Endothelial cell of umbilical vein (primary cell): ENCODE data around the gene SSX3.

ENCODE experiments used
- CTCF ChIP-seq, 2 donors: IDR thresholded peaks; 1 replicate in 1 of 2; 2 replicates in 1 of 2; pipeline ENCODE4 v1.5.1; 2011; ENCODE audit warnings: low read length in 2 of 2, mild to moderate bottlenecking in 2 of 2, moderate library complexity in 2 of 2, control low read depth in 1 of 2, inconsistent platforms in 1 of 2, low read depth in 1 of 2; ENCODE audit not compliant: insufficient read depth in 1 of 2; ENCODE audit errors: extremely low read depth in 1 of 2
- EZH2 ChIP-seq: IDR thresholded peaks from 2 replicates; pipeline ENCODE4 v1.6.1; 2012; ENCODE audit warnings: borderline replicate concordance, low read depth, mild to moderate bottlenecking, moderate library complexity, low read length, inconsistent platforms; ENCODE audit not compliant: severe bottlenecking
- JUN ChIP-seq: IDR thresholded peaks from 2 replicates; pipeline ENCODE4 v1.6.1; 2011; ENCODE audit warnings: borderline replicate concordance, low read depth; ENCODE audit not compliant: insufficient read length, insufficient read depth

GRCh38 chrX:48357681-48358080 lies 1.2 kb upstream of the SSX3 start:
- no peak for TF ChIP-seq CTCF (IDR thresholded peaks at IDR 0.05; ENCODE audit: extremely low read depth in 1 of 2, insufficient read depth in 1 of 2, low read depth in 1 of 2, low read length in 2 of 2)
- no peak for TF ChIP-seq JUN
- TF ChIP-seq EZH2 = no peak
